Neuronal stem cell (in vitro differentiated cells): Measurements from ENCODE around the gene TBK1.

ENCODE experiments used
- DNase-seq: peaks from one replicate; pipeline ENCODE4 v3.0.0-alpha.2; 2013; ENCODE audit warnings: low spot score
- H2AFZ ChIP-seq: one replicate; pipeline ENCODE4 v1.6.1; 2013; ENCODE audit warnings: mild to moderate bottlenecking, low read length, inconsistent platforms
- H2AK5ac ChIP-seq: 2 replicates; pipeline ENCODE4 v1.6.1; 2013; ENCODE audit warnings: low read depth, mild to moderate bottlenecking, inconsistent platforms, low read length, moderate library complexity, mixed read lengths
- H2BK120ac ChIP-seq: 2 replicates; pipeline ENCODE4 v1.6.1; 2013; ENCODE audit warnings: low read depth, mild to moderate bottlenecking, inconsistent platforms, low read length, moderate library complexity, mixed read lengths
- H2BK12ac ChIP-seq: one replicate; pipeline ENCODE4 v1.6.1; 2013; ENCODE audit warnings: low read length, inconsistent platforms
- H2BK15ac ChIP-seq: 2 replicates; pipeline ENCODE4 v1.6.1; 2013; ENCODE audit warnings: mild to moderate bottlenecking, low read length, inconsistent platforms, mixed read lengths
- H2BK5ac ChIP-seq: one replicate; pipeline ENCODE4 v1.6.1; 2013; ENCODE audit warnings: inconsistent platforms, mild to moderate bottlenecking, low read length, moderate library complexity
- H3K14ac ChIP-seq: one replicate; pipeline ENCODE4 v1.6.1; 2013; ENCODE audit warnings: low read length, inconsistent platforms
- H3K18ac ChIP-seq: 2 replicates; pipeline ENCODE4 v1.6.1; 2013; ENCODE audit warnings: low read length, inconsistent platforms
- H3K23ac ChIP-seq: 2 replicates; pipeline ENCODE4 v1.6.1; 2013; ENCODE audit warnings: low read depth, mild to moderate bottlenecking, mixed read lengths, low read length, inconsistent platforms; ENCODE audit not compliant: poor library complexity
- H3K27ac ChIP-seq: replicated peaks from 3 replicates; pipeline ENCODE4 v1.5.1; 2013; ENCODE audit warnings: low read length, inconsistent platforms
- H3K27me3 ChIP-seq, 3 experiments: 2 replicates each; pipeline ENCODE4 v1.6.1; 2013; ENCODE audit warnings: low read length in 3 of 3, mild to moderate bottlenecking in 2 of 3, inconsistent platforms in 1 of 3, low read depth in 1 of 3, mixed read lengths in 1 of 3, moderate library complexity in 1 of 3; ENCODE audit not compliant: control insufficient read depth in 3 of 3, insufficient read depth in 3 of 3
- H3K36me3 ChIP-seq, 2 donors: replicated peaks in 1 of 2; 2 replicates each; pipeline ENCODE4 v1.6.1; 2013; ENCODE audit warnings: low read length in 2 of 2; ENCODE audit not compliant: control insufficient read depth in 2 of 2, insufficient read depth in 2 of 2
- H3K4ac ChIP-seq: 2 replicates; pipeline ENCODE4 v1.6.1; 2013; ENCODE audit warnings: inconsistent platforms, mild to moderate bottlenecking, low read length, moderate library complexity
- H3K4me1 ChIP-seq, 2 donors: 1 replicate in 1 of 2; 2 replicates in 1 of 2; pipeline ENCODE4 v1.6.1; 2013; ENCODE audit warnings: low read length in 2 of 2, low read depth in 1 of 2; ENCODE audit not compliant: control insufficient read depth in 2 of 2, insufficient read depth in 1 of 2
- H3K4me2 ChIP-seq: one replicate; pipeline ENCODE4 v1.6.1; 2013; ENCODE audit warnings: mild to moderate bottlenecking, low read length, inconsistent platforms; ENCODE audit not compliant: insufficient read depth, poor library complexity, severe bottlenecking
- H3K4me3 ChIP-seq, 2 donors: 2 replicates each; pipeline ENCODE4 v1.5.1; 2013; ENCODE audit warnings: low read length in 2 of 2, mild to moderate bottlenecking in 2 of 2, inconsistent platforms in 1 of 2, moderate library complexity in 1 of 2
- H3K79me1 ChIP-seq: one replicate; pipeline ENCODE4 v1.6.1; 2013; ENCODE audit warnings: low read depth, mild to moderate bottlenecking, inconsistent platforms, low read length, moderate library complexity
- H3K9ac ChIP-seq: one replicate; pipeline ENCODE4 v1.6.1; 2013; ENCODE audit warnings: mild to moderate bottlenecking, low read depth, low read length, inconsistent platforms; ENCODE audit not compliant: poor library complexity
- H3K9me3 ChIP-seq, 2 donors: replicated peaks in 1 of 2; 2 replicates each; pipeline versions ENCODE3 to v1.6.1; 2013; ENCODE audit warnings: low read length in 2 of 2, mild to moderate bottlenecking in 2 of 2, inconsistent platforms in 1 of 2, low read depth in 1 of 2, mixed read lengths in 1 of 2, moderate library complexity in 1 of 2; ENCODE audit not compliant: control insufficient read depth in 2 of 2, insufficient read depth in 1 of 2
- H4K8ac ChIP-seq: one replicate; pipeline ENCODE4 v1.6.1; 2013; ENCODE audit warnings: low read depth, mild to moderate bottlenecking, inconsistent platforms, low read length, moderate library complexity
- H4K91ac ChIP-seq: one replicate; pipeline ENCODE4 v1.6.1; 2013; ENCODE audit warnings: low read length, low read depth, mild to moderate bottlenecking, inconsistent platforms; ENCODE audit not compliant: poor library complexity
- WGBS, 2 donors: extraction: QIAGEN DNeasy Blood & Tissue Kit; methylation state at CpG; one replicate each; pipeline ENCODE4 v1.1.7; 2013; ENCODE audit warnings: missing lambda C conversion rate in 2 of 2, mixed read lengths in 1 of 2; ENCODE audit not compliant: insufficient read length in 2 of 2, insufficient replicate concordance in 1 of 2; ENCODE audit errors: extremely low coverage in 2 of 2; 5-methylcytosine and 5-hydroxymethylcytosine counted together

TBK1 gene

GRCh38 chr12:64497903-64498302 is 46.0 kb downstream of the TBK1 start:
- H3K23ac ChIP-seq, result no peak overlapping the region
- H2AFZ ChIP-seq, result no peak overlapping the region
- no peak for DNase-seq
- no peak overlapping the region for H3K18ac ChIP-seq
- peaks cover 8 to 82% of the 10 kb centered on the region in 2 donors for H3K36me3 ChIP-seq
- H3K4me1 ChIP-seq, result no peaks in the 10 kb centered on the region
- H3K4ac ChIP-seq, result no peak overlapping the region
- H2AK5ac ChIP-seq, result no peak overlapping the region
- no peak overlapping the region for H4K91ac ChIP-seq
- H3K79me1 ChIP-seq, result no peaks in the 10 kb centered on the region
- H3K27ac ChIP-seq, result no peak overlapping the region
- H3K4me3 ChIP-seq, result no peak overlapping the region
- no peak overlapping the region for H2BK12ac ChIP-seq
- H2BK5ac ChIP-seq, result no peak overlapping the region
- no peaks in the 10 kb centered on the region for H3K9me3 ChIP-seq
- no peak overlapping the region for H3K4me2 ChIP-seq
- H3K14ac ChIP-seq, result no peak overlapping the region
- H4K8ac ChIP-seq, result no peak overlapping the region
- H3K27me3 ChIP-seq, result no peaks in the 10 kb centered on the region
- no peak overlapping the region for H2BK120ac ChIP-seq
- H3K9ac ChIP-seq, result no peak overlapping the region
- WGBS, 2 donors, result no CpG with 5 or more reads among the region's 1 CpG
- H2BK15ac ChIP-seq, result no peak overlapping the region

GRCh38 chr12:64500394-64500793 is 48.5 kb downstream of the TBK1 start:
- H2AK5ac ChIP-seq, result no peak overlapping the region
- peaks cover 7 to 65% of the 10 kb centered on the region in 2 donors for H3K36me3 ChIP-seq
- H2BK15ac ChIP-seq, result no peak overlapping the region
- H3K18ac ChIP-seq, result no peak overlapping the region
- DNase-seq, result no peak
- H3K4me2 ChIP-seq, result no peak overlapping the region
- no CpG with 5 or more reads among the region's 3 CpGs for WGBS, 2 donors
- H3K23ac ChIP-seq, result no peak overlapping the region
- no peak overlapping the region for H3K4ac ChIP-seq
- no peak overlapping the region for H3K14ac ChIP-seq
- no peak overlapping the region for H2AFZ ChIP-seq
- no peaks in the 10 kb centered on the region for H3K4me1 ChIP-seq
- H2BK12ac ChIP-seq, result no peak overlapping the region
- no peak overlapping the region for H2BK120ac ChIP-seq
- H3K27me3 ChIP-seq, result no peaks in the 10 kb centered on the region
- H2BK5ac ChIP-seq, result no peak overlapping the region
- no peaks in the 10 kb centered on the region for H3K79me1 ChIP-seq
- no peak overlapping the region for H4K8ac ChIP-seq
- no peak overlapping the region for H3K9ac ChIP-seq
- no peak overlapping the region for H3K4me3 ChIP-seq
- H3K9me3 ChIP-seq, result no peaks in the 10 kb centered on the region
- H4K91ac ChIP-seq, result no peak overlapping the region
- H3K27ac ChIP-seq, result no peak overlapping the region

GRCh38 chr12:64501486-64501885 is 49.6 kb downstream of the TBK1 start:
- H4K8ac ChIP-seq, result no peak overlapping the region
- no peak for DNase-seq
- H3K9ac ChIP-seq, result no peak overlapping the region
- H3K4me3 ChIP-seq, result no peak overlapping the region
- H3K27me3 ChIP-seq, result no peaks in the 10 kb centered on the region
- H2BK15ac ChIP-seq, result no peak overlapping the region
- no peaks in the 10 kb centered on the region for H3K79me1 ChIP-seq
- H3K9me3 ChIP-seq, result no peaks in the 10 kb centered on the region
- no peak overlapping the region for H4K91ac ChIP-seq
- no peak overlapping the region for H2BK12ac ChIP-seq
- H2AK5ac ChIP-seq, result no peak overlapping the region
- H2BK5ac ChIP-seq, result no peak overlapping the region
- peaks cover 5 to 54% of the 10 kb centered on the region in 2 donors for H3K36me3 ChIP-seq
- H3K18ac ChIP-seq, result no peak overlapping the region
- H3K4ac ChIP-seq, result no peak overlapping the region
- H3K4me1 ChIP-seq, result no peaks in the 10 kb centered on the region
- H3K27ac ChIP-seq, result no peak overlapping the region
- H2BK120ac ChIP-seq, result no peak overlapping the region
- WGBS, 2 donors, result no CpG with 5 or more reads among the region's 7 CpGs
- H3K23ac ChIP-seq, result no peak overlapping the region
- H3K4me2 ChIP-seq, result no peak overlapping the region
- H2AFZ ChIP-seq, result no peak overlapping the region
- H3K14ac ChIP-seq, result no peak overlapping the region

GRCh38 chr12:64506955-64507354 is 55.0 kb downstream of the TBK1 start:
- no CpG with 5 or more reads among the region's 4 CpGs for WGBS, 2 donors
- no peaks in the 10 kb centered on the region for H3K4me1 ChIP-seq

More at GRCh38 chr12:64506955-64507354, 55.0 kb downstream of the TBK1 start:
- H3K79me1 ChIP-seq, result no peaks in the 10 kb centered on the region
- no peak overlapping the region for H2BK15ac ChIP-seq
- no peaks in the 10 kb centered on the region for H3K9me3 ChIP-seq
- no peak overlapping the region for H2BK5ac ChIP-seq
- DNase-seq, result no peak
- no peak overlapping the region for H2AFZ ChIP-seq
- H3K23ac ChIP-seq, result no peak overlapping the region
- H3K4me3 ChIP-seq, result no peak overlapping the region
- H3K18ac ChIP-seq, result no peak overlapping the region
- no peak overlapping the region for H2BK12ac ChIP-seq
- H4K91ac ChIP-seq, result no peak overlapping the region
- peaks cover 0 to 2% of the 10 kb centered on the region in 2 donors for H3K36me3 ChIP-seq
- H3K14ac ChIP-seq, result no peak overlapping the region
- H3K4me2 ChIP-seq, result no peak overlapping the region
- H3K27me3 ChIP-seq, result no peaks in the 10 kb centered on the region
- H3K27ac ChIP-seq, result no peak overlapping the region
- H3K9ac ChIP-seq, result no peak overlapping the region
- no peak overlapping the region for H3K4ac ChIP-seq
- no peak overlapping the region for H2AK5ac ChIP-seq
- no peak overlapping the region for H4K8ac ChIP-seq
- no peak overlapping the region for H2BK120ac ChIP-seq
